K562 (cell line): ENCODE results near the gene SNIP1. TPM values are rescaled to one million over a fixed set of nuclear protein-coding genes. Genes with fewer than 3 reads are reported as not detected.

ENCODE experiments used
- COPS2 ChIP-seq: fragments of 450-650 bp; conservative IDR thresholded peaks from 2 replicates; pipeline ENCODE4 v1.6.1; 2016; ENCODE audit warnings: mild to moderate bottlenecking, moderate library complexity
- ETS2 ChIP-seq: IDR thresholded peaks from 2 replicates; pipeline ENCODE4 v1.6.1; 2016; ENCODE audit warnings: borderline replicate concordance, missing genetic modification characterization, mild to moderate bottlenecking, moderate library complexity, missing compliant biosample characterization; ENCODE audit not compliant: poor library complexity, severe bottlenecking
- HNRNPLL ChIP-seq: fragments of 200-400 bp; formaldehyde crosslinking; IDR thresholded peaks from 2 replicates; pipeline ENCODE4 v1.6.1; 2017; ENCODE audit warnings: low read length, low read depth, mild to moderate bottlenecking; ENCODE audit not compliant: poor library complexity, severe bottlenecking
- MBD1 ChIP-seq: fragments of 250-450 bp; sonication (Bioruptor Pico); IDR thresholded peaks from 2 replicates; pipeline ENCODE4 v1.8.0; 2022; ENCODE audit warnings: inconsistent platforms
- MEF2D ChIP-seq: conservative IDR thresholded peaks from 2 replicates; pipeline ENCODE4 v1.6.1; 2016; ENCODE audit warnings: low read depth, missing genetic modification characterization, missing compliant biosample characterization
- NR2F6 ChIP-seq: fragments of 450-650 bp; formaldehyde crosslinking; IDR thresholded peaks from 2 replicates; pipeline ENCODE4 v1.4.0; 2020; ENCODE audit warnings: mild to moderate bottlenecking
- PRPF4 ChIP-seq: fragments of 200-400 bp; formaldehyde crosslinking; IDR thresholded peaks from one replicate; pipeline ENCODE4 v1.6.1; 2017; ENCODE audit warnings: low read length, low read depth, mild to moderate bottlenecking; ENCODE audit not compliant: insufficient read depth, poor library complexity, severe bottlenecking
- PTTG1 ChIP-seq: fragments of 450-650 bp; IDR thresholded peaks from 2 replicates; pipeline ENCODE4 v1.6.1; 2016; ENCODE audit warnings: low read depth, mild to moderate bottlenecking, missing genetic modification characterization, missing compliant biosample characterization
- TEAD4 ChIP-seq, 2 experiments: sonication (generic) in 1 of 2; formaldehyde crosslinking in 1 of 2; IDR thresholded peaks; 2 replicates each; pipeline versions ENCODE4 v1.6.1 to v1.8.0; 2012 to 2022; ENCODE audit warnings: borderline replicate concordance in 1 of 2, inconsistent platforms in 1 of 2, low read length in 1 of 2, mild to moderate bottlenecking in 1 of 2, missing genetic modification reagents in 1 of 2
- TFAM ChIP-seq: fragments of 250-450 bp; sonication (Bioruptor Pico); conservative IDR thresholded peaks from 2 replicates; pipeline ENCODE4 v1.5.0; 2021; ENCODE audit warnings: mild to moderate bottlenecking, moderate library complexity
- ZFX ChIP-seq: sonication (generic); formaldehyde crosslinking; IDR thresholded peaks from 2 replicates; pipeline ENCODE4 v1.8.0; 2022; ENCODE audit warnings: mild to moderate bottlenecking, missing genetic modification reagents, moderate library complexity
- ZNF445 ChIP-seq: fragments of 250-450 bp; sonication (Bioruptor Pico); IDR thresholded peaks from 2 replicates; pipeline ENCODE4 v1.4.0; 2020; ENCODE audit warnings: low read depth, mild to moderate bottlenecking, moderate library complexity
- ZNF561 ChIP-seq: fragments of 450-650 bp; formaldehyde crosslinking; conservative IDR thresholded peaks from 2 replicates; pipeline ENCODE4 v1.4.0; 2020; ENCODE audit warnings: mild to moderate bottlenecking, moderate library complexity
- polyA plus RNA-seq, 8 experiments: library from polyadenylated mRNA; depleted of rRNA in 4 of 8; stranded (reverse) in 5 of 8; unstranded in 3 of 8; fragments of >200 nt; fragmentation: Nextera tagmentation in 2 of 8; fragmentation: Illumina TruSeq in 1 of 8; extraction: Ambion mirVana in 2 of 8; extraction: Trizol in 1 of 8; gene quantifications; 2 replicates each; pipeline versions ENCODE4 v1.2.1 to v1.2.3, GENCODE V29; 2011 to 2014; ENCODE audit warnings: inconsistent platforms in 1 of 8, missing spikeins in 1 of 8
- total RNA-seq, 7 experiments: library from RNA; depleted of rRNA in 6 of 7; stranded (reverse); fragments of >200 nt in 6 of 7; fragmentation: Illumina TruSeq in 2 of 7; extraction: Trizol in 2 of 7; gene quantifications; 2 replicates each; pipeline versions ENCODE4 v1.2.1 to v1.2.3, GENCODE V29; 2011 to 2021; ENCODE audit warnings: low replicate concordance in 1 of 7
- TF ChIP-seq, protein P1 (sequence below), 2 experiments: fragments of 450-650 bp in 1 of 2; sonication (generic) in 1 of 2; formaldehyde crosslinking; conservative IDR thresholded peaks; 2 replicates each; pipeline versions ENCODE4 v1.4.0 to v1.8.1; 2020 to 2022; ENCODE audit warnings: mild to moderate bottlenecking in 1 of 2, missing genetic modification reagents in 1 of 2
- TF ChIP-seq, protein P2 (sequence below), 3 experiments: fragments of 200-800 bp in 1 of 3; sonication (Bioruptor generic) in 1 of 3; sonication (generic) in 1 of 3; formaldehyde crosslinking in 1 of 3; IDR thresholded peaks; 2 replicates each; pipeline versions ENCODE4 v1.6.1 to v1.8.0; 2016 to 2022; ENCODE audit warnings: mild to moderate bottlenecking in 2 of 3, missing compliant biosample characterization in 2 of 3, missing genetic modification characterization in 2 of 3, missing genetic modification reagents in 1 of 3
- TF ChIP-seq, protein P3 (sequence below): IDR thresholded peaks from 2 replicates; pipeline ENCODE4 v1.6.1; 2011; ENCODE audit not compliant: insufficient read length; ENCODE audit errors: extremely low read depth
- TF ChIP-seq, protein P4 (sequence below): IDR thresholded peaks from 2 replicates; pipeline ENCODE4 v1.6.1; 2014; ENCODE audit warnings: antibody characterized with exemption

SNIP1 gene
- total and polyA plus RNA-seq, 9 of the 15 experiments (the other 6 are each of a cell fraction or from before 2014, with no cell fraction given), result 2.9 to 25.9 (median 14.6) TPM

GRCh38 chr1:37514350-37515184 lies 39.5 kb downstream of the SNIP1 start, which contains the start of gene MEAF6 (continued):
- TF ChIP-seq MBD1, result no peak
- TF ChIP-seq, protein P1, sequence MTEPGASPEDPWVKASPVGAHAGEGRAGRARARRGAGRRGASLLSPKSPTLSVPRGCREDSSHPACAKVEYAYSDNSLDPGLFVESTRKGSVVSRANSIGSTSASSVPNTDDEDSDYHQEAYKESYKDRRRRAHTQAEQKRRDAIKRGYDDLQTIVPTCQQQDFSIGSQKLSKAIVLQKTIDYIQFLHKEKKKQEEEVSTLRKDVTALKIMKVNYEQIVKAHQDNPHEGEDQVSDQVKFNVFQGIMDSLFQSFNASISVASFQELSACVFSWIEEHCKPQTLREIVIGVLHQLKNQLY (CRISPR knock-in tag; conservative IDR thresholded peaks at IDR 0.05), result no peak
- TF ChIP-seq ETS2 (tag), result peak; percentile 28
- TF ChIP-seq ZFX (CRISPR knock-in tag), result peak; percentile 87
- no peak for TF ChIP-seq NR2F6 (CRISPR knock-in tag)
- TF ChIP-seq, protein P2, sequence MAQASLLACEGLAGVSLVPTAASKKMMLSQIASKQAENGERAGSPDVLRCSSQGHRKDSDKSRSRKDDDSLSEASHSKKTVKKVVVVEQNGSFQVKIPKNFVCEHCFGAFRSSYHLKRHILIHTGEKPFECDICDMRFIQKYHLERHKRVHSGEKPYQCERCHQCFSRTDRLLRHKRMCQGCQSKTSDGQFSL (CRISPR knock-in tag; IDR thresholded peaks at IDR 0.05), result no peak
- TF ChIP-seq, protein P2 (tag; IDR thresholded peaks at IDR 0.05), result no peak
- TF ChIP-seq ZNF445, result no peak
- TF ChIP-seq PRPF4, result no peak
- TF ChIP-seq MEF2D (tag), result peak; percentile 54; the same call in 1 of the 2 replicates
- no peak for TF ChIP-seq ZNF561 (CRISPR knock-in tag)
- TF ChIP-seq, protein P3, sequence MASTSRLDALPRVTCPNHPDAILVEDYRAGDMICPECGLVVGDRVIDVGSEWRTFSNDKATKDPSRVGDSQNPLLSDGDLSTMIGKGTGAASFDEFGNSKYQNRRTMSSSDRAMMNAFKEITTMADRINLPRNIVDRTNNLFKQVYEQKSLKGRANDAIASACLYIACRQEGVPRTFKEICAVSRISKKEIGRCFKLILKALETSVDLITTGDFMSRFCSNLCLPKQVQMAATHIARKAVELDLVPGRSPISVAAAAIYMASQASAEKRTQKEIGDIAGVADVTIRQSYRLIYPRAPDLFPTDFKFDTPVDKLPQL, result no peak
- TF ChIP-seq, protein P4, sequence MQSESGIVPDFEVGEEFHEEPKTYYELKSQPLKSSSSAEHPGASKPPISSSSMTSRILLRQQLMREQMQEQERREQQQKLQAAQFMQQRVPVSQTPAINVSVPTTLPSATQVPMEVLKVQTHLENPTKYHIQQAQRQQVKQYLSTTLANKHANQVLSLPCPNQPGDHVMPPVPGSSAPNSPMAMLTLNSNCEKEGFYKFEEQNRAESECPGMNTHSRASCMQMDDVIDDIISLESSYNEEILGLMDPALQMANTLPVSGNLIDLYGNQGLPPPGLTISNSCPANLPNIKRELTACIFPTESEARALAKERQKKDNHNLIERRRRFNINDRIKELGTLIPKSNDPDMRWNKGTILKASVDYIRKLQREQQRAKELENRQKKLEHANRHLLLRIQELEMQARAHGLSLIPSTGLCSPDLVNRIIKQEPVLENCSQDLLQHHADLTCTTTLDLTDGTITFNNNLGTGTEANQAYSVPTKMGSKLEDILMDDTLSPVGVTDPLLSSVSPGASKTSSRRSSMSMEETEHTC, result peak; percentile 28; the same call in 1 of the 2 replicates
- no peak for TF ChIP-seq COPS2
- TF ChIP-seq PTTG1 (tag), result no peak
- peak; percentile 84 for TF ChIP-seq HNRNPLL
- no peak for TF ChIP-seq TFAM
- TF ChIP-seq TEAD4 (IDR thresholded peaks at IDR 0.05; ENCODE audit: low read length), result 0 out of 2 replicates have a peak, but pooled peaks have one; percentile 21
- TF ChIP-seq TEAD4 (CRISPR knock-in tag; IDR thresholded peaks at IDR 0.05; ENCODE audit: borderline replicate concordance), result no peak
